Sigmoid colon (tissue), 4 donors: ENCODE measurements around the gene PDE6A.

ENCODE experiments used
- EP300 ChIP-seq, 4 donors: sonication (generic); formaldehyde crosslinking; IDR thresholded peaks; one replicate each; pipeline ENCODE4 v1.6.1; 2017; ENCODE audit warnings: antibody characterized with exemption in 4 of 4
- POLR2A ChIP-seq, 2 donors: fragments of 450-650 bp; IDR thresholded peaks; one replicate each; pipeline ENCODE4 v1.6.1; 2016; ENCODE audit warnings: antibody characterized with exemption in 2 of 2, mild to moderate bottlenecking in 2 of 2, moderate library complexity in 2 of 2
- TF ChIP-seq, protein P1 (sequence below), 4 experiments: fragments of 450-650 bp in 3 of 4; fragments of 200-600 bp in 1 of 4; IDR thresholded peaks; one replicate each; pipeline ENCODE4 v1.5.1; 2016 to 2019; ENCODE audit warnings: antibody characterized with exemption in 4 of 4, mild to moderate bottlenecking in 3 of 4, moderate library complexity in 2 of 4

DNA sequence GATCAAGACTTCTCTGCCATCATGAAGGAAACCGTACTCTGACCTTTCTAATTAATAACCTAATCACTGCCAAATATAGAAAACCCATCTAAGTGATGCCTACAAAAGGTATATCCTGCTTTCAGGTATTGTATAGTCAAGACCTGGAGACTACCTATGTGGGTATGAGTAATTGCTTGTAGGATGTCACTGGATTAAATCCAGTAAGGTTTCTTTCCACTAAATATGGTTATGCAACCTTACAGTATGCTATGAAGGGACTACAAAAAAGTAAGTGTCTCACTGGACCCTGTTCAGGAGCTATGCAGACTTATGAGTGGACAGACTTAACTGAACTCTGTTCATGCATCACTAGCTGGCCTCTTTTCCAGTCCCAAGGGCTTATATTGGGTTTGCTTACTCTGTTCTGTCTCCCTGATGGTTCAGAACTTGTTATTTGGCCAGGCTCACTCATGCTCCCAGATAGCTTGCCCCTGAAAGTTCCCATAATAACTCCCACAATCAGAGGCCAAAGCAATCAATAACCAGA is 51.1 kb downstream of the PDE6A start:
- TF ChIP-seq, protein P1, sequence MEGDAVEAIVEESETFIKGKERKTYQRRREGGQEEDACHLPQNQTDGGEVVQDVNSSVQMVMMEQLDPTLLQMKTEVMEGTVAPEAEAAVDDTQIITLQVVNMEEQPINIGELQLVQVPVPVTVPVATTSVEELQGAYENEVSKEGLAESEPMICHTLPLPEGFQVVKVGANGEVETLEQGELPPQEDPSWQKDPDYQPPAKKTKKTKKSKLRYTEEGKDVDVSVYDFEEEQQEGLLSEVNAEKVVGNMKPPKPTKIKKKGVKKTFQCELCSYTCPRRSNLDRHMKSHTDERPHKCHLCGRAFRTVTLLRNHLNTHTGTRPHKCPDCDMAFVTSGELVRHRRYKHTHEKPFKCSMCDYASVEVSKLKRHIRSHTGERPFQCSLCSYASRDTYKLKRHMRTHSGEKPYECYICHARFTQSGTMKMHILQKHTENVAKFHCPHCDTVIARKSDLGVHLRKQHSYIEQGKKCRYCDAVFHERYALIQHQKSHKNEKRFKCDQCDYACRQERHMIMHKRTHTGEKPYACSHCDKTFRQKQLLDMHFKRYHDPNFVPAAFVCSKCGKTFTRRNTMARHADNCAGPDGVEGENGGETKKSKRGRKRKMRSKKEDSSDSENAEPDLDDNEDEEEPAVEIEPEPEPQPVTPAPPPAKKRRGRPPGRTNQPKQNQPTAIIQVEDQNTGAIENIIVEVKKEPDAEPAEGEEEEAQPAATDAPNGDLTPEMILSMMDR (IDR thresholded peaks at IDR 0.05): no peak
- TF ChIP-seq POLR2A (IDR thresholded peaks at IDR 0.05) (no peak), EP300 (IDR thresholded peaks at IDR 0.05) (no peak)
